HG02884 (cell line): ENCODE data around the gene ZNF155.
"Not testable (repeated sequence)": the region's sequence is repeated elsewhere in the genome, so short reads cannot be mapped to it uniquely, and the experiment has no call there.

ENCODE experiments used
- ATAC-seq: cut with Tn5 transposase; IDR thresholded peaks from one replicate; pipeline ENCODE4 v1.9.1; 2021; ENCODE audit warnings: mild to moderate bottlenecking, moderate library complexity; ENCODE audit not compliant: unreplicated experiment

ZNF155 gene

GRCh38 chr19:43983912-43984686 lies at the start of gene ZNF155:
TSS of gene ZNF155 (plus strand) at chr19:43984188. CDS start at chr19:43988544, 4,356 bp downstream.
- ATAC-seq, result peak; percentile 62

GRCh38 chr19:43934985-43935708 lies 48.8 kb upstream of the ZNF155 start, which contains the start of gene ZNF45:
TSS of gene ZNF45 (minus strand) at chr19:43935282. CDS start at chr19:43922185, 13,097 bp downstream.
- peak; percentile 91 for ATAC-seq

DNA sequence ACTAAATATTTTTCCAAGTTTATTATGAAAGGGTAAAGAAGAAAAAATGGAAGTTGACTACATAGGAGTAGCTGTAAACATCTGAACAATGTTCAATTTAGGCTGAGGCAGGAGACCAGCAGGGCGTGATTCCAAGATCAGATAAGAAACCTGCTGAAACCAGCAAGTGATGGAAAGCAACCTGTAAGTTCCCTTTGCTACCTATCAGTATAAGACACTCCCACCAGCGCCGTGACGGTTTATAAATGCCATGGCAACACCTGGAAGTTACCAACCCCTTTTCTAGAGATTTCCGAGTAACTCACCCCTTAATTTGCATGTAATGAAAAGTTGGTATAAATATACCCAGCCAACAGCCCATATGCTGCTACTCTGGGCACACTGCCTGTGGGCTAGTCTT lies 47.8 kb upstream of the ZNF155 start:
- no peak for ATAC-seq

- no peak for ATAC-seq
These were observed 44.3 kb upstream of the ZNF155 start for GRCh38 chr19:43939557-43940260.

DNA sequence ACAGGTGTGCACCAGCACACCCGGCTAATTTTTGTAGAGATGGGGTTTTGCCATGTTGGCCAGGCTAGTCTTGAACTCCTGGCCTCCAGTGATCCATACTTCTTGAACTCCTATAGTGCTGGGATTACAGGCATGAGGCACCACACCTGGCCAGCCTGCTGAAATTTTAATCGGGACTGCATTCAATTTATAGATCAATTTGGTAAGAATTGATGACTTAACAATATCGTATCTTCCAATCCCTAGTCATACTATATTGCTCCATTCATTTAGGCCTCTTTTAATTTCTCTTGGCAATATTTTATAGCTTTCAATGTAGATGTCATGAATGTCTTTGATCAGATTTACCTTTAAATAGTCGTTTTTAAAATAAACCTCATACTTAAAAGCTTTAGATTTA lies 43.3 kb upstream of the ZNF155 start:
- ATAC-seq, result no peak

GRCh38 chr19:43941209-43941608 lies 42.8 kb upstream of the ZNF155 start:
- no peak for ATAC-seq

DNA sequence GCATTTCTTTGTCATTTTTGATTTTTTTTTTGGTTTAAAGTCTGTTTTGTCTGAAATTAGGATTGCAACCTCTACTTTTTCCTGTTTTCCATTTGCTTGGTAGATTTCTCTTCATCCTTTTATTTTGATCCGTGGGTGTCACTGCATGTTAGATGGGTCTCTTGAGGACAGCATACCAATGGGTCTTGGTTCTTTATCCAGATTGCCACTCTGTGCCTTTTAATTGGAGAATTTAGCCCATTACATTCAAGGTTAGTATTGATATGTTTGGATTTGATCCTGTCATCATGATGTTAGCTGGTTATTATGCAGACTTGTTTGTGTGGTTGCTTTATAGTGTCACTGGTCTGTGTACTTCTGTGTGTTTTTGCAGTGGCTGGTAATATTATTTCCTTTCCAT lies 36.6 kb upstream of the ZNF155 start:
- ATAC-seq, result not testable (repeated sequence)

- ATAC-seq, result not testable (repeated sequence)
These were observed 34.2 kb upstream of the ZNF155 start for GRCh38 chr19:43949803-43950202.

DNA sequence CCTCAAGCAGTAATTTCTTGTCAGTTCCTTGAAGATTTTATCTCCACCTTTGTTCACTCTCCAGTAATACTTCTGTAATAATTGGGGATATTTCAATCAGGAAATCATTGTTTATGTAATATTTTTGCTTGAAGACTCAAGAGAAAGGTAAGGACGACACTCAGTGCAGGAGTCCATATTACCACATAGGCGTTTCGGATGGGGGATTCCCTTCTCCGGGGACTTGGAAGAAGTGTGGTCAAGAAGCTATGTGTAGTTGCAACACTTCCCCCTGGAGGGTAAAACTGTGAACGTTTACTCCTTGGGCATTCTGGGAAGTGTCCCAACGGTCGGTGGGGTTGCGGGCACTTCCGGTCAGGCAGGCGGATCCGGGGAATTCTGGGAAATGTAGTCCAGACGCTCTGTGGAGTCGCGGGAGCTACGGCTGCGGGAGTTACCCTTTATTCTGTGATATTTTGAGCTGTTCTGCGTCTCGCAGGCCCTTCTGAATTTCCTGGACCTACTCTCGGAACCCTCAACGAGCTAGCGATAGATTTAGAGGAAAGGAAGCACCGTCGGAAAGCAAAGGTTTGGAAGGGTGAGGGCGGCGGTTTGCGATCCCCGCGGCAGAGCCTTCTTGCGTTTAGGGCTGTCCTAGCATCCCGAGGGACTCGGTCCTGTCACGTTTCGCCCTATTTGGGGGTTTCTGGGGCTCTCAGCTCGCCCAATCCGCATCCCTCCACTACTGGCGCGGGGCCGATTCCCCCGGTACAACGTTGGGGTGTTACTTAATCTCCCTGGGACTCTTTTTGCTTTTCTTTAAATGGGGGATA lies 32.9 kb upstream of the ZNF155 start, which contains the start of gene ZNF221:
Gene ZNF221, plus strand, starts transcription at position 395 of the 812 bp plus-strand sequence. CDS start 11,499 bp downstream, outside the sequence.
- ATAC-seq, result peak; percentile 57

DNA sequence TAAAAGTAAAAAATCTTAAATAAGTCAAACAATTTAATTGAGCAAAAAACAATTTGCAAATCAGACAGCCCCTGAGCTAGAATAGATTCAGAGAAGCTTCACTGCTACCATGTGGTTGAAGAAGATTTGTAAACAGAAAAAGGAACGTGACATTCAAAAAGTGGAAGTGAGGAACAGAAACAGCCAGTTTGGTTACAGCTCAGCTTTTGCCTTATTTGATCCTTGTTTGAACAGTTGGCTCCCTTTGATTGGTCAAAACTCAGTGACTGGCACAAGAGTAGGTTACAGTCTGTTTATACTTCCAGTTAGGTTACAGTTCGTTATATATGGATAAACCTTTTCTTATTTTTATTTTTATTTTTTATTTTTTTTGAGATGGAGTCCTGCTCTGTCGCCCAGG lies 27.2 kb upstream of the ZNF155 start:
- ATAC-seq, result no peak

GRCh38 chr19:43957891-43958290 lies 26.1 kb upstream of the ZNF155 start:
- ATAC-seq, result no peak

DNA sequence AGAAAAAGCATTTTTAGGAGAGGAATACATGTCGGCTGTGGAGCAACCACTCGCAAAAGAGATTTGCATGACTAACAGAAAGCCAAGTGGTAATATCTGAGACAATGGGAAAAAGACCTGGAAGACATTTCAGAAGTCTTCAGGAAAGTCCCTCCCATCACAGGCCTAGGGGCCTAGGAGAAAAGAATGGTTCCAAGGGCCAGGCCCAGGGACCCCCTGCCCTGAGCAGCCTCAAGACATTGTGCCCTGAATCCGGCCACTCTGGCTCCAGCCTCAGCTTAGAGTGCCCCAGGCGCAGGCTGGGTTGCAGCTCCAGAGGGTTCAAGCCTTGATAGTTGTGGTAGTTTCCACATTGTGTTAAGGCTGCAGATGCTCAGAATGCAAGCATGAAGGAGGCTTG lies 23.6 kb upstream of the ZNF155 start:
- no peak for ATAC-seq

- ATAC-seq, result no peak
These were observed 17.8 kb upstream of the ZNF155 start for GRCh38 chr19:43966079-43966694.

GRCh38 chr19:43976732-43977131 lies 7.3 kb upstream of the ZNF155 start:
- ATAC-seq, result no peak

DNA sequence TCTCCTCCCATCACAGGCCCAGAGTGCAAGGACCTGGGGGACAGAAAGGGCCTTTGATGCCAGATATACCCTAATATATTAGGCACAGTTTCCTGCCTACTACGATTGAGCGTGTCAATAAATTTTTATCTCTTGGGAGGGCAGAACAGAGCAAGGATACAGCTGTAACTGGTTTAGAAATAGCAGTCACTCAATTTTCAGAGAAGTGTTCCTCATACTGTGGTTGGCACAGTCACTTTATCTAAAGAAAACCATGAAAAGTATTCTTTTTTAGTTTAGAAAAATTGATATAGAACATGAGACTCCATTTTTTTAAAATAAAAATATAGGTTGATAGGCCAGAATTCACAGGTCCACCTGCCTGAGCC lies 460 bp upstream of the ZNF155 start:
- no peak for ATAC-seq

- ATAC-seq, result no peak
These were observed 656 bp downstream of the ZNF155 start for GRCh38 chr19:43984687-43985000.

GRCh38 chr19:43997631-43998290 lies 13.8 kb downstream of the ZNF155 start:
- ATAC-seq, result no peak

- ATAC-seq, result no peak
These were observed 18.2 kb downstream of the ZNF155 start for GRCh38 chr19:44002212-44002565.

DNA sequence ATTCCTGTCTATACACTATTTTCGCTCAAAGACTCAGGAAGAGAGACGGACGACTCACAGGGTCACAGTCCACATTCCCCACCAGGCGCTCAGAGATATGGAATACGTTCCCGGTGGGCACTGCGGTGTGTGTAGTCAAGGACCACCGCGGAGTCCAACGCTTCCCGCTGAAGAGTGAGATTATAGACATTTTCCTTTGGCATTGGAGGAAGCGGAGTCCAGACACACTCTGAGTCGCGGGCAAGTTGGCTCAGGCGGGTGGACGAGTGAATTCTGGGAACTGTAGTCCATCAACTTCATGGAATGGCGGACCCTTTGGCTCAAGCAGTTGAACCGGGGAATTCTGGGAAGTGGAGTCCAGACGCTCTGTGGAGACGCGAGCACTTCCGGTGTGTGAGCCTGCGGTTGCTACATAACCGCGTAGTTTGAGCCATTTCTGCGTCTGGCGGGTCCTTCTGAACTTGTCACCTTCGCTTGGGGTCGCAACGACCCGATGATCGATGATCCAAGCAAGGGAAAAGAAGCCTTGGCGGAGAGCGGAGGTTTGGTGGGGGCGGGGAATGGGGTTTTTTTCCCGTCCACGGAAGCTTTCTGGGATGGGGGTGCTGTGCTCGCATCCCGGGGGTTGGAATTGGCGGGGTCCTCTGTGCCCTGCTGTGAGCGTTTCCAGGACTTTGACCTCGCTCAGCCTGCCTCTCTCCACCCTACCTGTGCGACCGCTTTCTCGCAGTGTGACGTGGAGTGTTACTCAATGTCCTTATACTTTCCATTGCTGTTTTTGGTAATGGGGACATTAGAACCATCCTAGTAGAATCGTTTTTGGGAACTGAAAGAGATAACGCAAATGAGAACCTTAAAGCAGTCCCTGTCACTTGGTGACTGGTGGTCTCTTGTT lies 18.8 kb downstream of the ZNF155 start, which contains the start of gene ZNF230:
Gene ZNF230, plus strand, starts transcription at position 392 of the 895 bp plus-strand sequence. CDS start 4,122 bp downstream, outside the sequence.
- peak; percentile 88 for ATAC-seq
